GDM1 (cell line): ENCODE measurements around the gene ATXN7L1.
A peak's percentile ranks its signal among the peaks of the same experiment; 100 is the strongest.
"Not testable (repeated sequence)": the region's sequence is repeated elsewhere in the genome, so short reads cannot be mapped to it uniquely, and the experiment has no call there.

Experiments
- DNase-seq: peaks from one replicate; lab custom pipeline; 2025; lab: John Stamatoyannopoulos, UW

The ATXN7L1 gene

GRCh38 chr7:105743351-105744090 is 132.9 kb downstream of the ATXN7L1 start:
- no peak for DNase-seq

GRCh38 chr7:105742787-105743186 is 133.6 kb downstream of the ATXN7L1 start:
- no peak for DNase-seq

GRCh38 chr7:105741982-105742381 is 134.4 kb downstream of the ATXN7L1 start:
- DNase-seq, result no peak

DNA sequence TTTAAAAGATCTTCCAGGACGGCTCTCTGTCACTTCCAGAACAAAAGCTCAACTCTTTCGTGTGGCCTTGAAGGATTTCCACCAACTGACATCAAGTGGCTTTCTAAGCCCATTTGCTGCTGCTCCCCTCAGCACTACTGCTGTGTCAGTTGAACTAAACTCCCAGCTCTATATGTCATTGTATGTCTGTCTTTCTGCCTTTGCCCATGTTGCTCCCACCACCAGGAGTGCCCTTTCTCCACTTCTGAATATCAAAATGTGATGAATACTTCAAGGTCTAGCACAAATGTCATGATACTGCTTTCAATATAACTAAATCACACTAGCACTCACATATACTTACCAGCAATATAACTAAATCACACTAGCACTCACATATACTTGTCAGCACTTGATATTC is 138.3 kb downstream of the ATXN7L1 start:
- no peak for DNase-seq

DNA sequence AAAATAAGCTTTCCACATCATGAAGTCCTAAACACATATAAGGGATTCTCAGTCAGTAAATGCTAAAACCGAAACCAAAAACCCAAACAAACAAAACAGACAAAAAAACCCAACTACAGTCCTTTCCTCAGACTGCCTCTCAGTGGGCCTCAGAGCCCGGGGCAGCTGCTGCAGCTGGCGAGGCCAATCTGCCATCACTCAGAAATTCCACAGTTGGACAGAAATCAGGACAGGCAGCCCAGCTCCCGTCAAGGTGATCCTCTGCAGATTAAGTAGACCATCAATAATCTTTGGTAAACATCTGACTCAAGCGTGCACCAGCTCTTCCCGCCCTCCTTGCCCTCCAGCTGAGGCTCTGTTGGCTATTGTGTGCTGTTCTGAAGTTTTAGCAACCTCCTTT is 142.2 kb downstream of the ATXN7L1 start:
- no peak for DNase-seq

- DNase-seq, result no peak
Observed at GRCh38 chr7:105731042-105731441, 145.4 kb downstream of the ATXN7L1 start.

- DNase-seq, result no peak
Observed at GRCh38 chr7:105728028-105728427, 148.4 kb downstream of the ATXN7L1 start.

- DNase-seq, result no peak
Observed at GRCh38 chr7:105724688-105725087, 151.7 kb downstream of the ATXN7L1 start.

DNA sequence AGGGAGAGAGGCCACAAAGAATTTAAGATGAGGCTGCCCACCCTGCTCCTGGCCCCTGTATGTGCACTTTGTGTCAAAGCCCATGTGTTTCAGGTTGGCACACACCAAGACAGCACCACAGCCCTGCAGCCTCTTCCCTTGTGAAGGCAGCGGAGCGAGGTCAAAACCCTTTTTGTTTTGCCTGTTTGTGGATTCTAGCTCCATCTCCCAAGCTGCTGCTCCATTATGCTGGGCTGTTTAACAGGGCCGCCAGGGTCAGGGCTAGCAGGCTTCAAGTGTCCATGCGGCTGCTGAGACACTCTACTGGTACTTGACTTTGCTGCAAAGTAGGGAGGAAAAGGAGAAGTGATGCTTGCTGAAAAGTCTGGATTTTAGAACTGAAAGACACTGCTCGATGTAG is 152.8 kb downstream of the ATXN7L1 start:
- no peak for DNase-seq

- no peak for DNase-seq
Observed at GRCh38 chr7:105721571-105722104, 154.8 kb downstream of the ATXN7L1 start.

- no peak for DNase-seq
Observed at GRCh38 chr7:105719919-105720318, 156.5 kb downstream of the ATXN7L1 start.

DNA sequence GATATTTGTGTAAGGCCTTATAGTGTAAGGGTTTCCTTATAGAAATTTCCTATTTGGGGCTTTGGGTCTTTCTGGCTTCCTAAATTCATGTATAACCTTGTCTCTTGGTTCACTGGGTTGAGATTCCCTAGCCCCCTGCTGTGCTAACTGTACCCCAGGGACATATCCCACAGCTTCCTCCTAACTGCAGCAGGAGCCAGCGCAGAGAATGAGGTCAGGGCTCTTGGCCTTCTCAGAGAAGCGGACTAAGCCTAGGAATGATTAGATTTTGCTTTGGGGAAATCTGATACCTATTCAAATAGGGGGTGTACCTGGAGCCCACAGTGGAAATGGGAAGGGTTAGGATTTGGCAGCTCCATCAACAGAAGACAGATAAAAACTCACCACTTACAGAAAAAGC is 157.0 kb downstream of the ATXN7L1 start:
- no peak for DNase-seq

GRCh38 chr7:105718511-105718925 is 157.9 kb downstream of the ATXN7L1 start:
- DNase-seq, result peak; percentile 13

DNA sequence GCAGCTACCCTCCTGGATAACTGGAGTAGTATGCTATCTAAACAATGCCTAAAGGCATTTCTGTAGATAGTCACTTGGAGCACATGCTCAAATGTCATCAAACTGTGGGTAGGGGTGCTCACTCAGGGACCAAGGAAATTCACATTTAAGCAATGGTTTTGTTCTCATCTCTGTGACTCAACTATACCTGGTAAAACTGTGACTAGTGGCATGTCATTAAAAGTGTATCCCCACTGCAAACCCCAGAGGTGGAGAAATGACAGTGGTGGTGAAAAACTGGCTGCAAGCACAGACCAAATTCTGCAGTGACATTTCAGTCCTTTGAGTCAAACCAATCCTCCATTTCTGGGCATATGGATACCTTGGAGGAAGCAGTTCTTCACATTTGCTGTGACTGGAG is 160.9 kb downstream of the ATXN7L1 start:
- DNase-seq, result no peak

GRCh38 chr7:105713488-105714465 is 162.6 kb downstream of the ATXN7L1 start:
- DNase-seq, result no peak

DNA sequence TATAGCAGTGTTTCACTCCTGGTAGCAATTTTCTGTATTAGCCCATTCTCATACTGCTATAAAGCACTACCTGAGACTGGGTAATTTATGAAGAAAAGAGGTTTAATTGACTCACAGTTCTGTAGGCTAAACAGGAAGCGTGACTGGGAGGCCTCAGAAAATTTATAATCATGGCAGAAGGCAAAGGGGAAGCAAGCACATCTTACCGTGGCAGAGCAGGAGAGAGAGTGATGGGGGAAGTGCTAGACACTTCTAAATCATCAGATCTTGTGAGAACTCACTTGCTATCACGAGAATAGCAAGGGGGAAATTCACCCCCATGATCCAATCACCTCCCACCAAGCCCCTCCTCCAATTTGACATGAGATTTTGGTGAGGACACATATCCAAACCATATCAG is 163.5 kb downstream of the ATXN7L1 start:
- no peak for DNase-seq

DNA sequence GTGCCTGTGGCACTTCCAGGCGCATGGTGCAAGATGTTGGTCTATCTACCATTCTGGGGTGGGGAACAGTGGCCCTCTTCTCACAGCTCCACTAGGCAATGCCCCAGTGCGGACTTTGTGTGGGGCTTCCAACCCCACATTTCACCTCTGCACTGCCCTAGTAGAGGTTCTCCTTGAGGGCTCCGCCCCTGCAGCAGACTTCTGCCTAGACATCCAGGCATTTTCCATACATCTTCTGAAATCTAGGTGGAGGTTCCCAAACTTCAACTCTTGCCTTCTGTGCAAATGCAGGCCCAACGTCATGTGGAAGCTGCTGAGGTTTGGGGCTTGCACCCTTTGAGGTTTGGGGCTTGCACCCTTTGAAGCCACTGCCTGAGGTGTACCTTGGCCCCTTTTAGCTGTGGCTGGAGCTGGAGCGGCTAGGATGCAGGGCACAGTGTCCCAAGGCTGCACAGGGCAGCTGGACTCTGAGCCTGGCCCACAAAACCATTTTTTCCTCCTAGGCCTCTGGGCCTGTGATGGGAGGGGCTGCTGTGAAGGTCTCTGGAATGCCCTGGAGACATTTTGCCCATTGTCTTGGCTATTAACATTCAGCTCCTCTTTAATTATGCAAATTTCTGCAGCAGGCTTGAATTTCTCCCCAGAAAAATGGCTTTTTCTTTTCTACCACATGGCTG is 164.5 kb downstream of the ATXN7L1 start:
- no peak for DNase-seq

DNA sequence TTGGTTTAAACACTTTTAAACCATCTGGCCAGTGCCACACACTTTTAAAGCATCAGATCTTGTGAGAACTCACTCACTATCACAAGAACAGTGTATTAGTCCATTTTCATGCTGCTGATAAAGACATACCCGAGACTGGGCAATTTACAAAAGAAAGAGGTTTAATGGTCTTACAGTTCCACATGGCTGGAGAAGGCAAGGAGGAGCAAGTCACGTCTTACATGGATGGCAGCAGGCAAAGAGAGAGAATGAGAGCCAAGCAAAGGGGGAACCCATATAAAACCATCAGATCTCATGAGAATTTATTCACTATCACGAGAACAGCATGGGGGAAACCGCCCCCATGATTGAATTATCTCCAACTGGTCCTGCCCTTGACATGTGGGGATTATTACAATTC is 165.7 kb downstream of the ATXN7L1 start:
- not testable (repeated sequence) for DNase-seq

DNA sequence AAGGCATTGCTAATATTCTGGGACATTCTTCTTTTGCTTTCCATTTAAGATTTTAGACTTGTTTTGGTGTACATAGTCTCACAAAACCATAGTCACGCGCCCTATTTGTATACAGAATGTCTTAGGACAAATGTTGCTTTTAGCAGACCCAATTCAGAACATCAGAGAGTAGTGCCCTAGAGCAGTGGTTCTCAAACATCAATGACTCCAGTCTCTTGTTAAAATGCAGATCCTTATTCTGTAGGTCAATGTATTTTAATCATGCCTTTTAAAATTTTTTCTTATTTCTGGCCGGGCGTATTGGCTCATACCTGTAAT is 167.7 kb downstream of the ATXN7L1 start:
- no peak for DNase-seq

DNA sequence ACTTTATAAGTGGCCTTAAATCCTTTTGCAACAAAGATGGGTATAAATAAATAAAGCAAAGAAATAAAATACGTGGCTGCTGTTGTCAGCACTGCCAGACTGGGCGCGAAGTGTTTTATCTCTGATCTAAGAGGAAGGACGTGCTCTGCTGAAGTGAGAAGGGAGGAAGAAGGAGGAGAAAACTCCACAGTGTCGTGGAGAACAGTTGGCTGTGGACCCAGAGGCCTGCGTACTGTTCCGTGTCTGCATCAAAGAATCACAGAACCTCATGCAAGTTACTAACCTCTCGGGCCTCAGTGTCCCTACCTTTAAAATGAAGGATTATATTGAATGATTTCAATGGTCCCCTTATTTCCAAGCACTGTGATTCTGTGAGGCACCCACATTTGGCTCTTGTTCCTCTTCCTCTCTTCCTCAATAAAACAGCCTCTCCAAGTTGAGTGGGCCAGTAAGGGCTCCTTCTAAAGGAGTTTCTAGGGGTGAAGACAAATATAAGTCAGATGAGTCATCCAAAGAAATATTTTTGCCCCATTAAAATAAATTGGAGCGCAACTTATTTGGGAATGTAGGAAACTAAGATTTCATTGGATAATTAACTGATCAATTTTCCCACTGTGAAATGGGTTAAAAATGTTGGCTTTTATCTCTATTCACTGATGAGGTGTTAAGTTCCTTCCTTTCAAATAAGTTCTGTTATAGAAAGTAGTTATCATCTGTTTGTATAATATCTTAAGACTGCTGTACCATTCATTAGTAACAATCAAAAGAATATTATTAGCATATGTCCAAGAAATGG is 168.2 kb downstream of the ATXN7L1 start:
- DNase-seq, result no peak

DNA sequence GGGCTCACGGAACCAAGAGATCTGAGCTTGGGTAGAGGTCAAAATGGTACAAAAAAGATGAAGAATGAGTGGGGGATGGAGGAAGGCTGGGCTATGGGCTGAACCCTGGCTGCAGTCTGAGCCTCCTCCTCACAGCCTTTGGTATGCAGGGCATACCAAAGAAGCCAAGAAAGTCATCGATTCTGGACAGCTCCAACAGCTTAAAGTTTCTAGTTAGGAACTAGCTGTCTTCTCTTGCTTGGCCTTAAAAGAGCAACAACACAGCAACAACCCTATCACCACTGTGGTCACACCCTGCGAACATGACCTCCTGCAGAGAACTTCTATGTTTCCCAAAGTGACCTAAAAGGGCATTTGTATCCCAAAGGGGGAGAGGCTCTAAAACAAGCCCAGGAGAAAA is 169.0 kb downstream of the ATXN7L1 start:
- DNase-seq, result no peak

GRCh38 chr7:105705427-105705826 is 171.0 kb downstream of the ATXN7L1 start:
- no peak for DNase-seq
